HFFc6 (cell line): ENCODE measurements around the gene ADGRV1. TPM values are rescaled to one million over a fixed set of nuclear protein-coding genes. Genes with fewer than 3 reads are reported as not detected.
"Not testable (repeated sequence)": the region's sequence is repeated elsewhere in the genome, so short reads cannot be mapped to it uniquely, and the experiment has no call there.

ENCODE experiments used
- DNase-seq: peaks from one replicate; pipeline ENCODE4 v3.0.0-alpha.2; 2018
- H3K27ac Mint-ChIP-seq: 2 replicates; pipeline ENCODE4 v1.8.0; 2020; ENCODE audit warnings: mild to moderate bottlenecking, mixed read lengths
- H3K27me3 Mint-ChIP-seq: 2 replicates; pipeline ENCODE4 v1.8.0; 2021; ENCODE audit warnings: mild to moderate bottlenecking, moderate library complexity, mixed read lengths; ENCODE audit not compliant: insufficient read depth
- H3K36me3 Mint-ChIP-seq: 2 replicates; pipeline ENCODE4 v1.8.0; 2021; ENCODE audit warnings: low read depth, mixed read lengths
- H3K4me1 Mint-ChIP-seq: 2 replicates; pipeline ENCODE4 v1.8.0; 2020; ENCODE audit warnings: low read depth, mixed read lengths
- H3K4me3 Mint-ChIP-seq: 2 replicates; pipeline ENCODE4 v1.8.0; 2020; ENCODE audit warnings: mild to moderate bottlenecking, moderate library complexity, mixed read lengths
- H3K9me3 Mint-ChIP-seq: 2 replicates; pipeline ENCODE4 v1.8.0; 2020; ENCODE audit warnings: mild to moderate bottlenecking, mixed read lengths
- CTCF ChIP-seq: fragments of 200-600 bp; sonication (generic); IDR thresholded peaks from 2 replicates; pipeline ENCODE4 v1.5.0; 2021; ENCODE audit warnings: antibody characterized with exemption, mild to moderate bottlenecking
- total RNA-seq, 6 experiments: library from RNA; stranded (reverse); fragmentation: NEBNext Ultra II Directional; extraction: Animal tissue kit (Norgen Biotek cat#: 25700); gene quantifications; 2 replicates in 1 of 6; 3 replicates in 5 of 6; pipeline ENCODE4 v1.2.3, GENCODE V29; 2021

Gene ADGRV1
- total RNA-seq, 6 experiments from 2014 or later = not detected

- TF ChIP-seq CTCF = no peak
- H3K9me3 Mint-ChIP-seq = no peaks in the 10 kb centered on the region
- H3K4me1 Mint-ChIP-seq = no peaks in the 10 kb centered on the region
- no peak for DNase-seq
- H3K27ac Mint-ChIP-seq = no peak overlapping the region
- no peaks in the 10 kb centered on the region for H3K36me3 Mint-ChIP-seq
- no peak overlapping the region for H3K4me3 Mint-ChIP-seq
- H3K27me3 Mint-ChIP-seq = no peaks in the 10 kb centered on the region
These were observed 59.5 kb downstream of the ADGRV1 start for GRCh38 chr5:90618071-90618470.

GRCh38 chr5:90619762-90620161 is 61.2 kb downstream of the ADGRV1 start:
- H3K27me3 Mint-ChIP-seq, H3K9me3 Mint-ChIP-seq, H3K27ac Mint-ChIP-seq, H3K4me3 Mint-ChIP-seq, H3K36me3 Mint-ChIP-seq, H3K4me1 Mint-ChIP-seq, DNase-seq: not testable (repeated sequence)

- Mint-ChIP-seq H3K27ac (no peak overlapping the region), H3K36me3 (no peaks in the 10 kb centered on the region)
These were observed 63.3 kb downstream of the ADGRV1 start for GRCh38 chr5:90621848-90622247.

GRCh38 chr5:90626493-90626892 is 67.9 kb downstream of the ADGRV1 start:
- no peak overlapping the region for H3K27ac Mint-ChIP-seq
- H3K27me3 Mint-ChIP-seq = no peaks in the 10 kb centered on the region
- TF ChIP-seq CTCF = no peak
- H3K36me3 Mint-ChIP-seq = no peaks in the 10 kb centered on the region
- no peaks in the 10 kb centered on the region for H3K9me3 Mint-ChIP-seq
- no peaks in the 10 kb centered on the region for H3K4me1 Mint-ChIP-seq
- DNase-seq = no peak
- H3K4me3 Mint-ChIP-seq = no peak overlapping the region

More at GRCh38 chr5:90621848-90622247, 63.3 kb downstream of the ADGRV1 start:
- Mint-ChIP-seq H3K9me3 (no peaks in the 10 kb centered on the region), H3K4me3 (no peak overlapping the region), H3K4me1 (no peaks in the 10 kb centered on the region), H3K27me3 (no peaks in the 10 kb centered on the region)
- no peak for DNase-seq
- no peak for TF ChIP-seq CTCF

GRCh38 chr5:90628492-90628891 is 69.9 kb downstream of the ADGRV1 start:
- no peak for DNase-seq
- no peaks in the 10 kb centered on the region for H3K4me1 Mint-ChIP-seq
- no peak overlapping the region for H3K4me3 Mint-ChIP-seq
- H3K27ac Mint-ChIP-seq = no peak overlapping the region
- no peaks in the 10 kb centered on the region for H3K27me3 Mint-ChIP-seq
- no peaks in the 10 kb centered on the region for H3K36me3 Mint-ChIP-seq
- no peak for TF ChIP-seq CTCF
- H3K9me3 Mint-ChIP-seq = no peaks in the 10 kb centered on the region

GRCh38 chr5:90632791-90633190 is 74.2 kb downstream of the ADGRV1 start:
- no peak overlapping the region for H3K27ac Mint-ChIP-seq
- no peak overlapping the region for H3K4me3 Mint-ChIP-seq
- H3K27me3 Mint-ChIP-seq = no peaks in the 10 kb centered on the region
- H3K9me3 Mint-ChIP-seq = no peaks in the 10 kb centered on the region
- H3K4me1 Mint-ChIP-seq = no peaks in the 10 kb centered on the region
- no peak for TF ChIP-seq CTCF
- no peaks in the 10 kb centered on the region for H3K36me3 Mint-ChIP-seq
- no peak for DNase-seq
